ENCODE measurements around the gene BOLA3.

DNA sequence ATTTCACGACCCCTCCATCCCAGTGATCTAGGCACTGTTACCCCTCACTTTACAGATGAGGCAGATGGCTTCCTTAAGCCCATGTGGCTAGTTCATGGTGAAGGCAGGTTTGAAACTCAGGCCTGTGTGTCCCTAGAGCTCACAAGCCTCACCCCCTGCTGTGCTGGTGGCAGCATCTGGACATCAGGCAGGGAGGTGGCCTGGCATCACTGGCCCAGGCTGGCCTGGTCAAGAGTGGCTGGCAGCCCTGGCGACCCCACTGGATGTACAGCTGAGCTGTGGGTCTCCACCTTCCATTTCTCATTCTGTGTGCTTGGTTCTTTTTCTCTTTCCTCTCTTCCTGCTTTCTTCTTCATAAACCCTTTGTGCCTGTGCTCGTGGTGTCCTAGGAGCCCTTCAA, 56.3 kb downstream of the BOLA3 start:
- TF ChIP-seq, protein P1, sequence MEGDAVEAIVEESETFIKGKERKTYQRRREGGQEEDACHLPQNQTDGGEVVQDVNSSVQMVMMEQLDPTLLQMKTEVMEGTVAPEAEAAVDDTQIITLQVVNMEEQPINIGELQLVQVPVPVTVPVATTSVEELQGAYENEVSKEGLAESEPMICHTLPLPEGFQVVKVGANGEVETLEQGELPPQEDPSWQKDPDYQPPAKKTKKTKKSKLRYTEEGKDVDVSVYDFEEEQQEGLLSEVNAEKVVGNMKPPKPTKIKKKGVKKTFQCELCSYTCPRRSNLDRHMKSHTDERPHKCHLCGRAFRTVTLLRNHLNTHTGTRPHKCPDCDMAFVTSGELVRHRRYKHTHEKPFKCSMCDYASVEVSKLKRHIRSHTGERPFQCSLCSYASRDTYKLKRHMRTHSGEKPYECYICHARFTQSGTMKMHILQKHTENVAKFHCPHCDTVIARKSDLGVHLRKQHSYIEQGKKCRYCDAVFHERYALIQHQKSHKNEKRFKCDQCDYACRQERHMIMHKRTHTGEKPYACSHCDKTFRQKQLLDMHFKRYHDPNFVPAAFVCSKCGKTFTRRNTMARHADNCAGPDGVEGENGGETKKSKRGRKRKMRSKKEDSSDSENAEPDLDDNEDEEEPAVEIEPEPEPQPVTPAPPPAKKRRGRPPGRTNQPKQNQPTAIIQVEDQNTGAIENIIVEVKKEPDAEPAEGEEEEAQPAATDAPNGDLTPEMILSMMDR (IDR thresholded peaks at IDR 0.05), result no peak
- TF ChIP-seq EZH2 (IDR thresholded peaks at IDR 0.05; ENCODE audit: borderline replicate concordance, insufficient read depth, low read depth, low read length, poor library complexity, severe bottlenecking), result no peak
